SW480 (cell line): ENCODE measurements around the gene TMIGD3.
"Not testable (repeated sequence)": the region's sequence is repeated elsewhere in the genome, so short reads cannot be mapped to it uniquely, and the experiment has no call there.

ENCODE experiments used
- DNase-seq: peaks from one replicate; pipeline ENCODE4 v3.0.0-alpha.2; 2016; ENCODE audit warnings: low spot score

TMIGD3 gene

DNA sequence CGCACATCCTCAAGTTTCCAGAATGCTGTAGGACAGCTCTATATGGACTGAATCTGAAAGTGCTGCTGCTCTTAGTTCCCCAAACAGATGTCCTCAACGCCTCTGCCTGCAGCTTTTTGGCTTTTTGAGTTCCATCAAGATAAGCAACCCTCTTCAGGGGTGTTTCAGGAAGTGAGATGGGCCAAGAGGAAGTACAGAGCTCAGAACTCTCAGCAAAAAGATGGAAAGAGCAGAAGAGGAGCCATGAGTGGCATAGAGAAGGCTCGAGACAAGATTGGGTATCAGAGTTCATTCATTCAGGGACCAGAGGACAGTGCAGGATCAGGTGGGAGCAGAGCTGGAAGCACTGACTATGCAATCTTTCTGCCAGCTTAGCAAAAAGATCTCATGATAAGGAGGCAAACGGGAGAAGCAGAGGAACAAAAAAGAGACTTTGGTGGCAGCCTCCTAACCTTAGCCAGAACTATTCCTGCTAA, at the start of gene TMIGD3, which contains the start of gene ADORA3:
TMIGD3 (minus strand) TSS at position 49 of the 476 bp plus-strand sequence. CDS start 279 bp downstream, outside the sequence.
ADORA3 (minus strand) TSS at position 49 of the 476 bp plus-strand sequence. CDS start 279 bp downstream, outside the sequence.
- DNase-seq = no peak

DNA sequence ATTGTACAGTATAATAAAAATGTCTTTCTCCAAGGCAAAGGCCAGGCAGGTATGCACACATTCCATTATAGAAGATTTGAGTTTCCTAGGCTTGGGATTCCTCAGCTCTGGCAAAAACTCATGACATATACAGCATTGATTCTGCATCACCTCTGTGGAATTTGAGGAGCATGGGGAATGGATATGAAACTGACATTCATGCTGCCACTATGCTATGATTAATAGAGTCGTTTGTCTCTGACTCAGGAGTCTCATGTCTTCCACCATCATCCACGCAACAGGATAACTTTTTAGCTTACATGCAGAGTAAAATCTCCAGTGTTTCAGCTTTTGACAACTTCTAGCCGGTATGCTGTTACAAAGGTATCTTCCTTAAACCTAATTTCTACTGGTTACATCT, 49.8 kb upstream of the TMIGD3 start:
- no peak for DNase-seq

DNA sequence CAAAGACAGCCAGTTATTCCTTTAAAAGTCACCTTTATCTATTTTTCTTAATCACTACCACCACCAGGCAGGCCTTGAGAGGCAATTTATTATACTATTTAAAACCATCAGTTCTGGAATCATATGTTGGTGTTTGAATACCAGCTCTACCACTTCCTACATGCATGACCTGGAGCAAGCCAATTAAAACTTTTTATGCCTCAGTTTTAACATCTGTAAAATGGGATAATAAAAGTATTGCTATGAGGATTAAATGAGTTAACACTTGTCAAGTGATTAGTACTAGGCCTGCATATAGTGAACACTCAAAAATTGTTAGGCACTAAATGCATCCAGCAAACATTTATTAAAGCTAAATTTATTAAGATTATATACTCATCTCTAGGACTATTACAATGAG, 49.2 kb upstream of the TMIGD3 start:
- DNase-seq = no peak

DNA sequence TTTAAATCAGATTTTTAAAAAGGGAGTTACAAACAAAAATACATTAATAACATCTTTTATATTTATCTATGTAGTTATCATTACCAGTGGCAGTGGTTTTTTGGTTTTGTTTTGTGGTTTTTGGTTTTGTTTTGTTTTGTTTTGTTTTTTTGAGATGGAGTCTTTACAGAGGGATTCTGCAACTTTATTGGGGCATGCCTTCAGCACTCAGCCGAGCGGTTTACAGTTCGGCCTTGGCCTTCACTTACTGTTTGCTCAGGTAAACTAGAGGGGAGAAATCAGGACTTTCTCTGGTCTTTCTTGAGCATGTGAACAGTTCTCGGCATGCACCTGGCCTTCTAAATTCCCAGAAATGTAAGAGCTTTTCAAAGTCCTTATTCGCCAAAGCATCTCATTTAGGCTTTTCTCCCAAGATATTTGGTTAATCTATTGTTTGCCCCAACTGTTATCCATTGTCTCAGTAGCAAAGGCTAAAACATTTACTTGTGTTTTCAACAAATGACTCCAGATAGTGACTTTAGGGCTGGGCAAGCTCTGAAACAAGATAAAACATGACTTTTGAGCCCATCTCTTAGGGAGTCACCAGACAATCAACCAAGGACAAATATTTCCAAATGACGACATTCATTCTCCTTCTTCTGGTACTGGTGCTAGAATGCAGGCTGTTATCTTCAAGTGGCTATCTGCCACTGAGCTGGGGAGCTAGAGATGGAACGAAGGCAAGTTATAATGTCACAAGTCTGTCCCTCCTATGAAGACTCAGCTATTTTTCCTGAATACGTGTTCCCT, 48.4 kb upstream of the TMIGD3 start:
- DNase-seq = no peak

DNA sequence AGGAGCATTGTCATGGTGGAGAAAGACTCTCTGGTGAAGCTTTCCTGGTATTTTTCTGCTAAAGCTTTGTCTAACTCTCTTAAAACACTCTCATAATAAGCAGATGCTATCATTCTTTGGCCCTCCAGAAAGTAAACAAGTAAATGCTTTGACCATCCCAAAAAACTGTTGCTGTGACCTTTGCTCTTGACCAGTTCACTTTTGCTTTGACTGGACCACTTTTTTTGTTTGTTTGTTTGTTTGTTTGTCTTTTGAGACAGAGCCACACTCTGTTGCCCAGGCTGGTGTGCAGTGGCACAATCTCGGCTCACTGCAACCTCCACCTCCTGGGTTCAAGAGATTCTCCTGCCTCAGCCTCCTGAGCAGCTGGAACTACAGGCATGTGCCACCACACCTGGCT, 44.4 kb upstream of the TMIGD3 start:
- not testable (repeated sequence) for DNase-seq

DNA sequence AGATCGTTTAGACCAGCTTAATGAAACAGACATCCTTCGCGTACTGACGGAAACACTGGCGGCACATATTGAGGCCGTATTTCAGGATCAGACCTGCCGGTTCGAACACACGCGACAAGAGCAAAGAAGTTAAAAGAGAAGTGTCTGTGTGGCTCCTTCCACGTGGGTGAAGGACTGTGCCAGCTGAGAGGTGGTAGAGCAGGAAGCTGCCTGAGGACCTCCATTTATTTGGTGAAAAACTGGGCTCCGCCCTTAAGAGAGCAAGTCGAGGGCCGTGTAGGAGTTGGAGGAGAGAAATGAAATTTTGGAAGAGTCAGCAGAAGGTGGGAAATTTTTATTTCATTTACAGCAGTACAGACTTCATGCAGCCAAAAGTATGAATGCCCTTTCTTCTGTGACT, 38.8 kb upstream of the TMIGD3 start:
- DNase-seq = no peak

DNA sequence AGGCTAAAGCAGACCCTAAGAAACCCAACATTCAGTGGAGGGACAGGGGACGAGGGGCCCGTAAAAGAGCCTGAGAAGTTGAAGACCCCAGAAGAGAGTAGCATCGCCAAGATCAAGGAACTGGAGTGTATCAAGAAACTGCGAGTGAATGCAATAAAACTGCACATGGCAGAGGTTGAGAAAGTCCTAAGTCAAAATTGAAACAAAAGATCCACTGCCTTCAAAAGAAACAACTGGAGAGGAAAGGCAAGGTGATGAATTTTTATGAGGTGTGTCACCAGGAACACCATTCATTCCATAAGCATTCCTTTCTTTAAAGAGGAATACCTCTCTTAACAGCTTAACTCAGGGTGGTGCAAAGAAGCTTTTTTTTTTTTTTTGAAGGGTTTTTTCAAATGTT, 38.3 kb upstream of the TMIGD3 start:
- DNase-seq = peak; percentile 62

DNA sequence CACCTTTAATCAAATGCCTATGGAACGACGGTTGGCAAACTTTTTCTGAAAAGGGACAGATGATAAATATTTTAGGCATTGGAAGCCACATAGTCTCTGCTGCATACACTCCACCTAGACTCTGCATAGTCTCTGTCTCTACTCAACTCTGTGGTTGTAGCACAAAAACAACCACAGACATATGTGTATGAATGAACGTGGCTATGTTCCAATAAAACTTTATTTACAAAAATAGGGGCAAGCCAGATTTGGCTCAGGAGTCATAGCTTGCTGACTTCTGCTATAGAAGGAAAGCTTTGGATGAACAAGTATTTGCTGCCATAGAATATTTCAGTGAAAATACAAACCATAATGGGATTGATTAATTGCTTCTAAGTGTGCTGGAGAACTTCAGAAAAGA, 37.5 kb upstream of the TMIGD3 start:
- DNase-seq = no peak

DNA sequence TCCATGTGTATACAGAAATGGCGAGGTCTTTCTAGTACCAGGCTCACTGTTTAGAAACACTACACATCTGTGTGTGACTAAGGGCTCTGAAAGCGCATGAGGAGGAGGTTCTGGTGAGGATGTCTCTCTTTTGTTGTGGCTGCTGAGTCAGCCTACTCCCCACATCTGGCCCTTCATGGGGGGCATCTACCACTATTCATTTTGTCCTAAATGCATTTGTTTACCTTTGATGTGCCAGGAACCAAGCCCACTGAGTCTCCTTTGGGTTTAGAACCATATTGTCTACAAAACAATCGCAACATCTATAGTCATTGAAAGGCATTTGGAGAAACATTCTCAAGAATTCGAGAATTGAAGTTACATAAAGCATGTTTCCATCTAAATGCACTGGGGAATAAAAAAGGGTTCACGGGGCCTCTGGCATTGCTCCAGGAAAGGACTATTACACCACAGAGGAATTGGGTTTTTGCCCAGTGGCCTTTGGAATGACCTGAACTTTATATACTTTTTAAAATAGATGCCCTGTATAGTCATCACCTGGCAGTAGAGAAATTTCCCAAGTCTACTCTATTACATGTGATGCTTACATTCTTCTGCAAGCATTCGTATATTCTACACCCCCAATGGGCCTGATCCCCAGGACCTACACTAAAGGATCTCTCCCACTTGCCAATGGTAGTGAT, 35.1 kb upstream of the TMIGD3 start:
- peak; percentile 71 for DNase-seq

DNA sequence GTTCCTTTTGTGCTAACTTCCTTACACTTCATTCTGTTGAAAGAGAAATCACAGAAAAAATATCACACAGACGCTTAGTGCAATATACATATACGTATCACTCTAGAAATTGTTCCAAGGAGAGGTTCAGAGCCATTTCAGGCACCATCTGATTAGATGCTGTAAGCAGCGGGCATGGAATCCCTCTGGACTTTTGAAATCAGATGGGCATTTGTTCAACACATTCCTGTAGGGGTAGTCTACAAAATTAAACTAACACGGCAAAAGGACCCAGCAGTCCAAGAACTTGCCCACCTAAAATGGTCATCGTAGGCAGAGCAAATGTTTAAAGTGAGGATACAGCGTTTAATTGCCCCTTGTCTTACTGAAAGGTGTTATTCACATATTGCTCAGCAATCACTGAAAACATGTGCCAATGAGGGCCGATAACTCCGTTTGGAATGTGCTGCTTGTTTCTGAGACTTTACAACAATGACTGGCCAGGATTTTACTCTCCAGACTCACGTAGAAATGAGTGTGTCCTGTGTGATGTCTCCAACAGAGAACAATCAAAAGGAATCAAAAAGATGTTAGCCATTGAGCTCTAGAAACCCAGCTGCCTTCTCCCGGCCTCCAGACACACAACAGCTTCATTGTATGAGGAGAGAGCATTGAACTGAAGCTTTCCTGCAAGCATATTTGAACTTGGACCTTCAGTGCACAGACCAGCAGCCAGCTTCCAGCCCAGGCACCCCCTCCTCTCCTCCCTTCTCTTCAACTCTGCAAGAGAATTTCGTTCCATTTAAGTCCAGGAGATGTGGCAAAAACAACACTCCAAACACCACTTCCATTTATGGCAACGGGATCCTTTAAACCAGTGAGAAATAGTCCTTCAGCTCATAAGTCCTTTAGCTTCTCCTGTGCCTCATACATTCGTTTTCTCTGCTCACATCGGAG, 32.1 kb upstream of the TMIGD3 start:
- DNase-seq = no peak

DNA sequence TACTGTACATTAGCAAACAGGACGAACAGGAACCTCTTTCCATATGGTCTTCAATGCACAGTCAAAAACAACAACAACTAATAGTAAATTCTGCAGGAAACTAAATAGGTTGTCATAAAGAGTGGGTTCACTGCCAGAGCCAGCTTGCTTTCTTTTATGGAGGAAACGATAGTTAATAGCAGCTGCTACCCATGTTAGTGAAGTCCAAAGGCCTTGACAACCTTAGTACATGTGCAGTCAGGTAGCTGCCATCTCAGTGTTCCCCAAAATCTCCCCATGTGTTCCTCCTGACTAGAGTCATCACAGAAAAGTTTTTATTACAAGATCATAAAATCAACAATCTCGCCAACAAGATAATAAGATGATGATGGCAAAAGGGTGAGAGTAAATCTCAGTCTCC, 16.6 kb upstream of the TMIGD3 start:
- no peak for DNase-seq

DNA sequence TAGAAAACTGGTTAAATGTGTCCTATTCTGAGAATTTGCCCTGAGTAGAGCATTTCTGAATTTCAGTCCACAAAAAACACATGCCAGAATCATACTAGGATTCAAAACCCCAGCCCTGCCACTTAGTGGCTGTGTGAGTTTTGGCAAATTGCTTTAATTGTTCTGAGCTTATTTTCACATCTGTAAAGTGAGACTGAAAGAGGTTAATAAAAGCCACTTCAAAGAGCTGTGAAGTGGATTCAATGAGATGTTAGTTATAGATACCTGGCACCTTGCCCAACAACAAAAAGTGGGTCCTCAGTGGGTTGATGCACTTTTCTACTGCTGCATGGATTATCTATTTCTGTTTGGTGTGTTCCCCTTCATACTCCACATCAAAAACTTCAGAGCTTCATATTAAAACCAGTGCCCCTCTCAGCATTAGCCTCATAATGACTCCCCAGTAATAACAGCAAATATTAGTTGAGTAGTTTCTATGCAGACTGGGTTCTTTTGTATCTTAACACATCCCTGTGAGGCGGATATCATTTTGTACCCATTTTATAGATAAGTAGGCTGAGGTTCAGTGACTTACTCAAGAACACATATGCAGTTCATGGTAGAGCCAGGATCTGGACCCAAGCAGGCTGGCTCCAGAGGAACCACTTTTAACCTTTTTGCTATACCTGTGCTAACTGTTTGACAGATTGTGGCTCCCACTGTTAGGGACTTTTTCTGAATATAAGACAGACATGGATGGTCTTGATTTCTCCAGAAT, 14.2 kb upstream of the TMIGD3 start:
- peak; percentile 49 for DNase-seq

DNA sequence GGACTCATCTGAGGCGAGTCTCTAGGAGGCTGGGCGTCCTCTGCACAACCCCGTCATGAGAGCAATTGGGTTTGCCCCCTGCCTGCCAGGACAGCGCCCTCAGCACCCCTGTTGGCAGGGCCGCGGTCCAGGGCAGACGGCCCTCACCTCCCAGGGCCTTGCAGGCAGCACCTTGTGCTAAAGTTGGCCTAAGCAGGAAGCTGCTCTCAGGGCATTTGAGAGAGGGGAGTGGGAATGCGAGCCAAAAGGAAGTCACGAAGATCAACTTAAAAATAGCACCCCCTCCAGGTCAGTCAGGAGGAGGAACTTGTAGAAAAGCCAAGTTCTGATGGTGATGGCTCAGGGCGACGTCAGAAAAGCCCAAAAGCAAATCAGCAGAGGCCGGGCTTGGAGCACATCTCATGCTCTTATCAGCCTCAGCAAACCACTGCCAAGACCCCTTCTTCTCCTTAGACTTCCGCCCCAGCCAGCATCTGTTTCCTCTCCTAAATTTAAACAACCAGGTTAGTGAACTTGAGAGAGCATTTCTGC, 12.6 kb upstream of the TMIGD3 start:
- DNase-seq = no peak

DNA sequence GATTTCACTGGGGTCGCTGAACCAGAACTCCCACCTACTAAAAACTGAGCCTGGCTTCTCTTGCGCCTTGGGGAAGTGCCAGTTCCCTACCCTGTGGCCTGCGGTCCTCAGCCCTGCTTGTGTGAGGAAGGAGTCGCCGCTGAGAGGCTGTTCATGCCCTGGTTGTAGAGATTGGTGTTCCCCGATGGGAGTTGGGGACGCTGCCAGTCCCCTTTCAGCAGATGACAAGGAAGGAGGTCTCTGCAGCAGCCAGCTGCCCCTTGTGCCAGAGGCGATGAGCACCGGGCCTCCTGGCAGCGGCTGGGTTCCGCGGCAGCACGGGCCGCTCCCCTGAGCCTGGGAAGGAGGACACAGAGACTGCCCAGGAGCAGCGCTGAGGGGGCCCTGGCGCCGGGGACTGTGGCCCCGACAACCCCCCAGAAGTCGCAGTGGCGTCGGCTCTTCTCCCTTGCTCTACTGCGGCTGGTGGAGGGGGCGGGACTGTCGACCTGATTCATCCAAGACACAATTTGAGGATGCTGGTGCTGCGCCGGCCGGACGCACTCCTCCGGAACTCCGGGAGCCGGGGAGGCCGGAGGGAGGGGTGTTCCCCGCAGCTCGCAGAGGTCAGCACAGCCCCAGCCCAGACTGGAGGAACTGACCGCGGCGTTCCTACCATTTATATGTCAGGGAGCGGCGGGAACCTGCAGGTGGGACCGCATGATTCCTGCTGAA, 12.0 kb upstream of the TMIGD3 start:
- no peak for DNase-seq

DNA sequence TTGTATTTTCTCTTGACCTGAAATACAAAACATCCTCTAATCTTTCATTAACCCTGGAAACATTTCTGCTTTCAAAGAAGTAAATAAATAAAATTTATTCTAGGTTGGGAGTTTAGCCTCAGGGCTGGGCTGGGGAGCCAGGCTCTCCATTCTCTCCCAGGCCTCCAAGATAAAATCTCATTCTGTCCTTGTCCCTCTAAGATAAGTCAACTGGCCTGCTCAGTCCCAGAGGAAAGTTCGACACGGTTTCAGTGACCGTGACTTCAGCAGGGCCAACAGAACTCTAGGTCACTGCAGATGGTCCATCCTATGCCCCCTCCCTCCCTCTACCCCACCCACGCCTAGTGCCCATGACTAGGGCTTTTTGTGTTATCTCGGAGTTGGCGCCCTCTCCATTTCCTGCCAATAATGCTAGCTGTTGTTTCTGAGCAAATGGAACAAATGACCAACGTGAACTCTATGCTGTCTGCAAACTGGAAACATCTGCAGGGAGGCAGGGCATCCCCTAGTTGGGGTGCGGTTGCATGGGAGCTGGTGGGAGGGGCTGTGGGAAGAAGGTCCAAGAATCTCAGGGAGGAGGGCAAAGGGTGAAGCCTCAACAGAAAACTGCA, 10.1 kb upstream of the TMIGD3 start:
- no peak for DNase-seq

DNA sequence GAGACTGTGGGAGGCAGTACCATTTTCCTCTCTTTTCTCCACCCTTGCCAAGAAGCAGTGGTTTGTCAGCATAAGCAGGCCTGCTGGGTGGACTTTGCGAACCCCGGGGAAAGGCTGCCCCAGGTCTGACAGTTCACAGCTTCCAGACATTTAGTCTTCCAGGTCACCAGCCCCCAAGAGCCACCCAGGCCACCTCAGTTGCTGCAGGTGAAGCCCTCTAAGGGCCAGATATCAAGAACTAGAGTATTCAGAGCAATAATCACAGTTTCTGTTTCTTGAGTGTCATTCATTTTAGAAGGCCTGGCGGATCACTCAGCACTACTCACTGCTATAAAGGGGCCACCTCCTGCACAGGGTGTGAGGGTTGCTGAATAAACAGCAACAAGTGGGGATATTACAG, 9.5 kb upstream of the TMIGD3 start:
- no peak for DNase-seq

DNA sequence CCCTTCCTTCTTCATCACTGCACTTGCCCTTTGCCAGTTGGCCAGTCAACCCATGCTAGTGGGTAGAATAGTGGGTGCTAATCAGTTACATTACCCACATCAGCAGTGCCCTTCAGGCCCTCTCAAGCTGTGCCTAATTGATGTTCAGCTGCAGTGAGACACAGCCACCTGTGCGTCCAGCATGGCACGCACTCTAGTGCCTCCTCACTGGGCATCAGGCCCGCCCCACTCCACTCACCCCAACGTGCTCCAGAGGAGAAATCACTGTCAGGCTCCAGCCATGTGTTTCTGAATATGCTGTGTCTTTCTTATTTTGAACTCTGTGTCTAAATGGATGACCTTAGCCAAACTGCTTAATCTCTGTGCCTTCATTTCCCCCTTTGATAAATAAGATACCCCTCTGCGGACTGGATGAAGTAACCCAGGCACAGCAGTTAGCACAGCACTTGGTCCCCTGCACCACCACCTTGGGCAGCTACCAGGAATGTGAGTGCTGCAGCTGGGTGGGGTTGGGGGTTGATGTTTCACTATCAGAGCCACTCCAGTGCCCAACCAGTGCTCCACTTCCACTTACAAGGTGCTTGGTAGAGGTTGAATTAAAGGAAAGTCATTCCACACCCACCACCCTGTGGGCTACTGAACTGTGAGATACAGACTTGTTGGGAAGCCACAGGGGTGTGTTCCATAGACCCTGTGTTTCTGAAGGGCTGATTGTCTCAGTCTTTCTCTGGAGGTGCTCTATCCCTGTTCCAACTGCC, 8.9 kb upstream of the TMIGD3 start:
- no peak for DNase-seq

DNA sequence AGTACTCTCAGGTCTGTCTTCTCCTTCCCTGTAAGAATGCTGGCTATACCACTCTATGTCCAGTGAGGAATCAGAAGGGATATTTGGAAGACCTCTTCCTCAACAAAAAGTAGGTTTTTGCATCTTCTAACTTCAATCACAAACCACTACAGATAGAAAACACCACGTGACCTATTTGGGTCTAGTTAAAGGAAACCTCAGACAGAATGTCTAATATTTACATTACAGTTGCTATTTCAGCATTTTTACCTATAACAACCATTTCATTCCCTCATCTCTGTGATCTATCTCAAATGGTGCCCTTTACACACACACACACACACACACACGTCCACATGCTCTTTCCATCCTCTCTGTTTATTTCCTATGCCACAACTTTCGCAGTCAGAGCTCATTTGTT, 7.9 kb upstream of the TMIGD3 start:
- DNase-seq = no peak

DNA sequence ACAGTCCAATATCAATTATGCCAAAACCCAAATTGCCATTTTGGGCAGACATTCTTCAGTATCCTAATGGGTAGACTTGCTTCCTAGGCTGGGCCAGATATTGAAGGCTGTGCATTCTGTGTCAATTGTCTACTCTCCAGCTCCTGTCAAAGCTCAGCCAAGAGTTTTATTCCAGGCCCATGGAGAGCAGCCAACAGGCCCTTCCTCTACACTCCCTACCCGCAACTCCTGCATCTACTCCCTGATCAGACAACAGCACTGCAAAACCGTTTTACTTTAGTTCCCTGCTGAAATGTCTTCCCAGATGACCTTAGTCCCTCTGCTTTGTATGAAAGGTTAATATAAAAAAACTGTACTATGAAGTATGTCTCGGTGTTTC, 6.6 kb upstream of the TMIGD3 start:
- no peak for DNase-seq
